ENCODE results near the gene SEMA4D.

DNA sequence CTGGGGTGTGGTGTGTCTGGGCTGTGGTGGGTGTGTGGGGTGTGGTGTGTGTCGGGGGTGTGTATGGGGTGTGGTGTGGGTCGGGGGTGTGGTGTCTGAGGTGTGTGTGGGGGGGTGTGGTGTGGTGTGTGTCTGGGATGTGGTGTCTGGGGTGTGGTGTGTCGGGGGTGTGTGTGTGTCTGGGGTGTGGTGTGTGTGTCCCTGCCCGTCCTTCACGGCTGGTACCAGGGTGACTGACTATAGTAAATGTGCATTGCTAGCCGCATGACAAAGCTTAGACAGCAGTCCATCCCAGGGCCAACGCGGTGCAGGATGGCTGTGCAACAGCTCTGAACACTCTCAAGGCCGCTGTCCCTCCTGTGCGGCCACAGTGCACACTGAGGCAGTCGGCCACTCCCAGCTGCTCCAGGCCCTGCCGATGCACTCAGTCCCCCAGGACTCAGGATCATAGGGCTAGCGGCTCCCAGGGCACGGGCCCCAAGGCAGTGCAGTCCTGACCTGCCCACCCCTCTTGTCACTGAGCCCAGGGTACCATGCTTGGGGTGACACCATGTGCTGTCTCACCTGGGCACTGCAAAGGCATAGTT is 125.6 kb downstream of the SEMA4D start:
- TF ChIP-seq, protein P1, sequence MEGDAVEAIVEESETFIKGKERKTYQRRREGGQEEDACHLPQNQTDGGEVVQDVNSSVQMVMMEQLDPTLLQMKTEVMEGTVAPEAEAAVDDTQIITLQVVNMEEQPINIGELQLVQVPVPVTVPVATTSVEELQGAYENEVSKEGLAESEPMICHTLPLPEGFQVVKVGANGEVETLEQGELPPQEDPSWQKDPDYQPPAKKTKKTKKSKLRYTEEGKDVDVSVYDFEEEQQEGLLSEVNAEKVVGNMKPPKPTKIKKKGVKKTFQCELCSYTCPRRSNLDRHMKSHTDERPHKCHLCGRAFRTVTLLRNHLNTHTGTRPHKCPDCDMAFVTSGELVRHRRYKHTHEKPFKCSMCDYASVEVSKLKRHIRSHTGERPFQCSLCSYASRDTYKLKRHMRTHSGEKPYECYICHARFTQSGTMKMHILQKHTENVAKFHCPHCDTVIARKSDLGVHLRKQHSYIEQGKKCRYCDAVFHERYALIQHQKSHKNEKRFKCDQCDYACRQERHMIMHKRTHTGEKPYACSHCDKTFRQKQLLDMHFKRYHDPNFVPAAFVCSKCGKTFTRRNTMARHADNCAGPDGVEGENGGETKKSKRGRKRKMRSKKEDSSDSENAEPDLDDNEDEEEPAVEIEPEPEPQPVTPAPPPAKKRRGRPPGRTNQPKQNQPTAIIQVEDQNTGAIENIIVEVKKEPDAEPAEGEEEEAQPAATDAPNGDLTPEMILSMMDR (IDR thresholded peaks at IDR 0.05; ENCODE audit: low read depth, low read length): no peak
- no peak for TF ChIP-seq EZH2phosphoT487 (IDR thresholded peaks at IDR 0.05; ENCODE audit: low read depth)
